Measurements from ENCODE around the gene NOL12.
"Not testable (repeated sequence)": the region's sequence is repeated elsewhere in the genome, so short reads cannot be mapped to it uniquely, and the experiment has no call there.

Gene NOL12

DNA sequence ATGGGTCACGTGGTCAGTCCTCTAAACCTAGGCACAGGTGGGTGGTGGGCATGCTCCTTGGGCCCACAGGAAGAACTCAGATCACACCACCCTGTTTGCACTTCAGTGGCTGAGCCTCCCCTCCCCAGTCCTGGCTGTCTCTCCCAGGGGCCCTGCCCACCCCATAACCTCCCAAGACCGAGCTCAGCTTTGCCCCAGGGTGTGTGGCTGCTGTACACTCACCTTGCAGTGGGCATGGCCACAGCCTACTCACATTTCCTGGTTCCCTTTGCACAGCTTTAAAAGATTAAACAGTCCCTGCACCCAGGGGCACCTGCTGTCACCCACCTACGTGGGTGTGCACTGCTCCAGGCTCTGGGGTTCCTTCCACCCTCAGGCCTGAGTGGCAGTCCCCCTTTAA, 24.5 kb downstream of the NOL12 start:
- DNase-seq = no peak

DNA sequence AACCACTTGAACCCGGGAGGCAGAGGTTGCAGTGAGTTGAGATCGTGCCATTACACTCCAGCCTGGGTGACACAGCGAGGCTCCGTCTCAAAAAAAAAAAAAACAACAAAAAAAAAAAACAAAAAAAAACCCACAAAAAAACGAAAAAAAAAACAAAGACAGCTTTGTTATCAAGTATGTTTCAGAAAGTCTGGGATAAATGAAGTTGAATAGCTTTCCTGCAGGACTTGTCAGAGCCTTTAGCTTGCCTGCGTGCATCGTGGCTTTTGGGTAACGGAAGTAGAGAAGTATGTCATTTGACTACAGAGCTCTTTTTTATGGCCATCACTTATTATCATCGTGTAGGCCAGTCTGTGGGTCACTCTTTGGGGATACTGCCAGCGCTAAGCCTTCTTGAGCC, 25.3 kb downstream of the NOL12 start:
- DNase-seq = no peak

DNA sequence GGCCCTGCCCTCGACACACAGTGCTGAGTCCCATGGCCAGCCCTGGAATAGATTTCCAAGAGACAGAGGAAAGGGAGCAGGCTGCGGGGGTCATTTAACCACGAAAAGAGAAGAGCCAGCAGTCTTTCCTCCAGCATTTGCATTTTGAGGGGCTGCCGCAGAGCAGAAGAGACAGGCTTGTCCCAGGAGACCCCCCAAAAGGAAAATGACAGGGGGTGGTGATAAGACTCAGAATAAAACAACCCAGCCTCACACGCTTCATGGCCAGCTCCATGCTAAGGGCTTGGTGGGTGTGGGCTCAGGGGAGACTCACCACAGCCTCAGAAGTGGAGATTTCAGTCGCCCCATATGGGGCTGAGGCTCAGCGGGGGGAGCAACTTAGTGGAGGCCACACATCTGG, 27.6 kb downstream of the NOL12 start:
- no peak for DNase-seq

DNA sequence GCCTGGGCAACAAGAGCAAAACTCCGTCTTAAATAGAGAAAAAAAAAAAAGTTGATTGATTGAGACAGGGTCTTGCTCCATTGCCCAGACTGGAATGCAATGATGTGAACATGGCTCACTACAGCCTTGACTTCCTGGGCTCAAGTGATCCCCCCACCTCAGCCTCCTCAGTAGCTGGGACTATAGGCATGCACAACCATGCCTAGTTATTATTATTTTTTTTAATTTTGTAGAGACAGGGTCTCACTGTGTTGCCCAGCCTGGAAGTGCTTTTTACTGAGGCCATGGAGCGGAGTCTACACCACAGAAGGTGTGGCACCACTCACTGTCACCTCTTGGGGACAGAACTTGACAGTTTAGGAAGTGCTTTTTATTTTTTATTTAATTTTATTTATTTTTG, 28.5 kb downstream of the NOL12 start:
- DNase-seq = no peak

DNA sequence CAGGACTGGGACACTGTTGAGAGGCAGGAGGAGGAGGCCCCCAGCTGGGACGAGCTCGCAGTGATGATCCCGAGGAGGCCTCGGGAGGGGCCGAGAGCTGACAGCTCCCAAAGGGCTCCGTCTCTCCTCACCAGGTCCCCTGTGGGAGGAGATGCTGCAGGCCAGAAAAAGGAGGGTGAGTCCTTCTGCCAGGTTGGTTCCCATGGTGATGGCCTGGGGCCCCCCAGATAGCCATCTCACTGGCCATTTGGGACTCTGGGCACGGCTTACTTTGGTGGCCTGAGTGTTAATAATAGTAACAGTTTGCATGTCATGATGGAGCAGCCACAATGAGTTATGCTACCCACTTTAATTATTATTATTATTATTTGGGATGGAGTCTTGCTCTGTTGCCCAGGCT, 29.6 kb downstream of the NOL12 start:
- DNase-seq = no peak

DNA sequence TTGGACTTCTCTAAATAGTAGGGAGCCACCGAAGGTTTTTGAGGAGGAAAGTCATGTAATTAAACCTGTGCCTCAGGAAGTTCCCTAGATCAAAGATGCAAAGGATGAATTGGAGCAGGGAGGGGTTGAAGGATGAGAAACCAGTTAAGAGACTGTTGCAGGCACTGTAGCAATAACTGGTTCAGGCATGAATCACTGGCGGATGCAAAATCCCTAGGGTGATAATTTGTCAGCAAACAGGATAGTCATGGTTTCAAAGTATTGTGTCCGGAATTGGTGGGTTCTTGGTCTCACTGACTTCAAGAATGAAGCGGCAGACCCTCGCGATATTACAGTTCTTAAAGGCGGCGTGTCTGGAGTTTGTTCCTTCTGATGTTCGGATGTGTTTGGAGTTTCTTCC, 30.6 kb downstream of the NOL12 start:
- no peak for DNase-seq

DNA sequence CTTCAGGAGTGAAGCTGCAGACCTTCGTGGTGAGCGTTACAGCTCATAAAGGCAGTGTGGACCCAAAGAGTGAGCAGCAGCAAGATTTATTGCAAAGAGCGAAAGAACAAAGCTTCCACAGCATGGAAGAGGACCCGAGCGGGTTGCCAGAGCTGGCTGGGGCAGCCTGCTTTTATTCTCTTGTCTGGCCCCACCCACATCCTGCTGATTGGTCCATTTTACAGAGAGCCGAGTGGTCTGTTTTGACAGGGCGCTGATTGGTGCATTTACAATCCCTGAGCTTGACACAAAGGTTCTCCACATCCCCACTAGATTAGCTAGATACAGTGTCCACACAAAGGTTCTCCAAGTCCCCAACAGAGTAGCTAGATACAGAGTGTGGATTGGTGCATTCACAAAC, 31.1 kb downstream of the NOL12 start:
- DNase-seq = not testable (repeated sequence)

DNA sequence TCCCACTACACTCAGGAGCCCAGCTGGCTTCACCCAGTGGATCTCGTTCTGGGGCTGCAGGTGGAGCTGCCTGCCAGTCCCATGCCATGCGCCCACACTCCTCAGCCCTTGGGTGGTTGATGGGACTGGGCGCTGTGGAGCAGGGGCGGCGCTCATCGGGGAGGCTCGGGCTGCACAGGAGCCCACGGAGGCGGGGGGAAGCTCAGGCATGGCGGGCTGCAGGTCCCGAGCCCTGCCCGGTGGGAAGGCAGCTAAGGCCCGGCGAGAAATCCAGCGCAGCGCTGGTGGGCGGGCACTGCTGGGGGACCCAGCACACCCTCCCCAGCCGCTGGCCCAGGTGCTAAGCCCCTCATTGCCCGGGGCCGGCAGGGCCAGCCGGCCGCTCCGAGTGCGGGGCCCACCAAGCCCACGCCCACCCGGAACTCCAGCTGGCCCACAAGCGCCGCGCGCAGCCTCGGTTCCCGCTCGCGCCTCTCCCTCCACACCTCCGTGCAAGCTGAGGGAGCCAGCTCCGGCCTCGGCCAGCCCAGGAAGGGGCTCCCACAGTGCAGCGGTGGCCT, 31.7 kb downstream of the NOL12 start:
- not testable (repeated sequence) for DNase-seq

DNA sequence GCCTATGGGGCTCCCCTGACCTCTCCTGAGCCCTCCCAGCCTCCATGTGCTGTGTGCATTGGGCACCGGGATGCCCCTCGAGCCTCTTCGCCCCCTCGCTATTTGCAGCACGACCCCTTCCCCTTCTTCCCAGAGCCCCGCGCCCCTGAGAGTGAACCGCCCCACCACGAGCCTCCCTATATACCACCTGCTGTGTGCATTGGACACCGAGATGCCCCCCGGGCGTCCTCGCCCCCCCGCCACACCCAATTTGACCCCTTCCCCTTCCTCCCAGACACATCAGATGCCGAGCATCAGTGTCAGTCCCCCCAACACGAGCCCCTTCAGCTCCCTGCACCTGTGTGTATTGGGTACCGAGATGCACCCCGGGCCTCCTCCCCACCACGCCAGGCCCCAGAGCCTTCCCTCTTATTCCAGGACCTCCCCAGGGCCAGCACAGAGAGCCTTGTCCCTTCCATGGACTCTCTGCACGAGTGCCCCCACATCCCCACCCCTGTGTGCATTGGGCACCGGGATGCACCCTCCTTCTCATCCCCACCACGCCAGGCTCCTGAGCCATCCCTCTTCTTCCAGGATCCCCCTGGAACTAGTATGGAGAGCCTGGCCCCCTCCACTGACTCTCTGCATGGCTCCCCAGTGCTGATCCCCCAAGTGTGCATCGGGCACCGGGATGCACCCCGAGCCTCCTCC, 39.6 kb downstream of the NOL12 start:
- no peak for DNase-seq

DNA sequence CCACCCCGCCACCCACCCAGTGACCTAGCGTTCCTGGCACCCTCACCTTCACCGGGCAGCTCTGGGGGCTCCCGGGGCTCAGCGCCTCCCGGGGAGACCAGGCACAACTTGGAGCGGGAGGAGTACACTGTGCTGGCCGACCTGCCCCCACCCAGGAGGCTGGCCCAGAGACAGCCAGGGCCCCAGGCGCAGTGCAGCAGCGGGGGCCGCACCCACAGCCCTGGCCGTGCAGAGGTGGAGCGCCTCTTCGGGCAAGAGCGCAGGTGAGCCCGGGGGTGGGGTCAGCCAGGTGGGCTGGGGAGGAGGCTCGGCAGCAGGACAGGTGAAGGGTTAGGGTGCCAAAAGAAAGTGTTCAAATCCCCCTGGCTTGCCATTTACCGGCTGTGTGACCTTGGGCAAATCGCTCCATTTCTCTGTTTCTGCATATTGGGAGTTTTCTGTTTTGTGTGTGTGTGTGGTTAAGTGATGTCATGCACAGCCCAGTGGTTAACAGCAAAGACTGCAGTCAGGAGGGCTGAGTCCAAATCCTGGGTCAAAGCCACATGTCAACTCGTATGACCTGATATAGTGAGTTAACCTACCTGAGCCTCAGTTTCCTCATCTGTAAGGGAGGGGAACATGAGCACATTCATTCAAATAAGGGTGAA, 40.2 kb downstream of the NOL12 start:
- DNase-seq = no peak

DNA sequence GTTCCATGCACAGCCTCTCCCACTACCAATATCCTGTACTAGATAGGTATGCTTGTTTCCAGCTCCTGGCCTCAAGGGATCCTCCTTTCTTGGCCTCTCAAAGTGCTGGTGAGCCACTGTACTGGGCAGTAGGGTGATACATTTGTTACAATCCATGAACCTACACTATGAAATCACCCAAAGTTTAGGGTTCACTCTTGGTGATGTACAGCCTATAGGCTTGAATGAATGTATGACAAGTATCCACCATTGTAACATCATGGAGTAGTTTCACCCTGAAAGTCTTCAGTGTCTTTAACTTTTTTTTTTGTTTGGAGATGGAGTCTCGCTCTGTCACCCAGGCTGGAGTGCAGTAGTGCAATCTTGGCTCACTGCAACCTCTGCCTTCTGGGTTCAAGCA, 42.5 kb downstream of the NOL12 start:
- DNase-seq = no peak

DNA sequence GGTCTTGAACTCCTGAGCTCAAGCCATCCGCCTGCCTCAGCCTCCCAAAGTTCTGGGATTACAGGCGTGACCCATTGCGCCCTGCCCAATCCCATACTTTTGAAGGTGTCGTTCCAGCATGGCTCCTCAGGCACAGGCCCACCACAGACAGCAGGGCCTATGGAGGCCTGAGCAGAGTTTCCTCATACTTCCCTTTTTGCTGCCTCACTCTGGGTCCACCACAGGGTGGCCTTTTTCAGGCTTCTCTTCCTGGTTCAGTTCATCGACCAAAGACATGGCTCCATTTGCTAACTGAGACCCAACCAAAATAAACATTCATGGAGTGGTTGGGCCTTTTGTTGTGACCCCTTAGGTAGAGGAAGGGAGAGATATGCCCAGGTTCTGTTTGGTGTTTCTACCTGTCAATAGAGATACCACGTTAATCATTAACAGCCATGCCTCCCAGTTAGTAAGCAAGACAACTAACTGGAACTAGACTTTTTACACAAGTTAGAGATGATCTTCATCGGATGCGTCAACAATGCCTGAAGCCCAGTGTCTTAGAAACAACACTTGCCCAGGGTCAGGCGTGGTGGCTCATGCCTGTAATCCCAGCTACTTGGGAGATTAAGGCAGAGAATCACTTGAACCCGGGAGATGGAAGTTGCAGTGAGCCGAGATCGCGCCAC, 45.8 kb downstream of the NOL12 start:
- no peak for DNase-seq

DNA sequence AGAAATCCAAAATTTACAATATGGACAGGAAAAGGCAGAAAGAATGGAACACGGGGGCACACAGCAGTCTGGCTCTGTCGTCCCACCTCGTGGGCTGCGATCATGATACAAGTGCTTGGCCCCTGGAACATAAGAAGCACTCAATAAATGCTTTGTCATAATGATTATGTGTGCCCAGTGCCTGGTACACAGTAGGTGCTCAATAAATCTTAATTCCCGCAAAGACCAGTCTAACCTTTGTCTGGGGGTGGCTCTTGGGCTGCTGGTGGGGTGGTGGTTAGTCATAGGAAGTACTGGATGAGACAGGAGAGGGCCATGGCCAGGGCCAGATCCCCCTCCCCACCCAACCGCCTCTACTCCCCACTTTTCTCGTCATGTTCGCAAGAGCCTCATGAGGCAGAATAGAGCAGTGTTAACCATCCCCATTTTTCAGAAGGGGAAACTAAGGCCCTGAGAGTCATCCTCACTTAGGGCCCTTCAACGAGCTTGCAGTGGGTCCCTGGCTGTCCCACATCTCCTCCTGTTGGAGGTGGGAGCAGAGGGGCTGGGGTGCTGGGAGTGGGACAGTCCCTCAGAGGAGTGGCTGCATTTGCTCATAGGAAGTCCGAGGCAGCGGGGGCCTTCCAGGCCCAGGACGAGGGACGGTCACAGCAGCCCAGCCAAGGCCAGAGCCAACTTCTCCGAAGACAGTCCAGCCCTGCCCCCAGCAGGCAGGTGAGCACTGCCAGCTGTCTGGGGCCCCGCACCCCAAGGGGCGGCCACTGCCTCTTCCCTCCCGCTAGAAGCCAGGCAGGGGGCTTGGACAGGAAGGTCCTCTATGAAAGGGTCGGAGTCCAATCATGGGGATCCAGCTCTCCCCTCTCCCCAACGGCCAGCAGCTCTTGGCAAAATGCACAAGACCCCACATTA, 46.8 kb downstream of the NOL12 start:
- DNase-seq = no peak

DNA sequence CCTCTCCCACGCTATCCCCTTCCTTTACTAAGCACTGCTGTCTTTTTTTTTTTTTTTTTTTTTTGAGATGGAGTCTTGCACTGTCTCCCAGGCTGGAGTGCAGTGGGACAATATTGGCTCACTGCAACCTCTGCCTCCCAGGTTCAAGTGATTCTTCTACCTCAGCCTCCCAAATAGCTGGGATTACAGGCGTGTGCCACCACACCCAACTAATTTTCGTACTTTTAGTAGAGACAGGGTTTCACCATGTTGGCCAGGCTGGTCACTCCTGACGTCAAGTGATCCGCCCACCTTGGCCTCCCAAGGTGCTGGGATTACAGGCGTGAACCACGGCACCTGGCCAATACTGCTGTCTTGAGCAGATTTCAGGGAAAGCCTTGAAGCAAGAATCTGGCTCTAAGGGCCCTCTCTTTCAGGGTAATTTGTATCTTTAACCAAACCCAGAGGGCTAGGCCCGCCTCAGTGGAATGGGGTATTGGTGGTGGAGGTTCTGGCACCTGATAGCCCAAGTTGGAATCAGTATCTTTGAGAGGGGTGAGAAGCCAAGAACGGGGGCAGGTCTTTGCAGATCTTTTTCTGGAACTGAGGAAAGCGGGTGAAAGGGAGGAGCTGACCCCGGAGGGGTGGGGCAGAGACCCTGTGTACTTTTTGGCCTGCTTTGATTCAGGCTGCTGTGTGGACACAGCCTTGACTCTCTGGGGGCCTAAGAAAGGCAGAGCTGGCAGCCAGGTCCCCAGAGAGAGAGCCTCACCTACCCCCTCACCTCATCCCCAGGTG, 47.7 kb downstream of the NOL12 start:
- DNase-seq = no peak

DNA sequence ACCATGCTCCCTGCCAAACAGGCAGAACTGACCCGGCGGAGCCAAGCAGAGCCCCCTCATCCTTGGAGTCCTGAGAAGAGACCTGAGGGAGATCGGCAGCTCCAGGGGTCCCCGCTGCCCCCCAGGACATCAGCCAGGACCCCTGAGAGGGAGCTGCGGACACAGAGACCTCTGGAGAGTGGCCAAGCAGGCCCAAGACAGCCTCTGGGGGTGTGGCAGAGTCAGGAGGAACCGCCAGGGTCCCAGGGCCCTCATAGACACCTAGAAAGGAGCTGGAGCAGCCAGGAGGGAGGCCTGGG, 48.2 kb downstream of the NOL12 start:
- no peak for DNase-seq

DNA sequence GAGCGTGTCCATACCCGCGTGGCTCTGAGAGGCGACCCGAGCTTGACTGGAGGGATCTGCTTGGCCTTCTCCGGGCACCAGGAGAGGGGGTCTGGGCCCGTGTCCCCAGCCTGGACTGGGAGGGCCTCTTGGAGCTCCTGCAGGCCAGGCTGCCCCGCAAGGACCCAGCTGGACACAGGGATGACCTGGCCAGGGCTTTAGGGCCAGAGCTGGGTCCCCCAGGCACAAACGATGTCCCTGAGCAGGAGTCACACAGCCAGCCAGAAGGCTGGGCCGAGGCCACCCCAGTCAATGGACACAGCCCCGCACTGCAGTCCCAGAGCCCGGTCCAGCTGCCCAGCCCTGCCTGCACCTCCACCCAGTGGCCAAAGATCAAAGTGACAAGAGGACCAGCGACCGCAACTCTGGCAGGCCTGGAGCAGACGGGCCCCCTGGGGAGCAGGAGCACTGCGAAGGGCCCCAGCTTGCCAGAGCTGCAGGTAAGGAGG, 48.9 kb downstream of the NOL12 start:
- peak in 23 of 51 donors; percentile 8 to 55 (median 23) for DNase-seq

DNA sequence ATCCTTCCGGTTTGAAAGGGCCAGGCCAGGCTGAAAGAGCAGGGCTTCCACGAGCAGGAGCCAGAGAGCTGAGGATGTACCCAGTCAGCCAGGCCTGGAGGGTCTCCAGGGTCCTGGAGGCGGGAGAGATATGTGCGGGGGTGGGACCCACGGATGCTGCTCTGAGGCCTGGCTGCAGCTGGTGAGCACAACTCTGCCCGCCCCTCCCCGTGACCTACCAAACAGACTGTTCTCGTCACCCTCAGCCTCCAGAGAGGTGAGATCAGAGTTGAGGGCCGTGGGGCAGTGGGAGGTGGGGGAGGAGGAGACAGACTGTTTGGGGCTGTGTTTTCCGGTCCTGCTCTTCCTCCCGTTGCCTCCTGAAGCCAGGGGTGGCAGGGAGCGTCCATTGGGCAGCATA, 52.9 kb downstream of the NOL12 start:
- no peak for DNase-seq

DNA sequence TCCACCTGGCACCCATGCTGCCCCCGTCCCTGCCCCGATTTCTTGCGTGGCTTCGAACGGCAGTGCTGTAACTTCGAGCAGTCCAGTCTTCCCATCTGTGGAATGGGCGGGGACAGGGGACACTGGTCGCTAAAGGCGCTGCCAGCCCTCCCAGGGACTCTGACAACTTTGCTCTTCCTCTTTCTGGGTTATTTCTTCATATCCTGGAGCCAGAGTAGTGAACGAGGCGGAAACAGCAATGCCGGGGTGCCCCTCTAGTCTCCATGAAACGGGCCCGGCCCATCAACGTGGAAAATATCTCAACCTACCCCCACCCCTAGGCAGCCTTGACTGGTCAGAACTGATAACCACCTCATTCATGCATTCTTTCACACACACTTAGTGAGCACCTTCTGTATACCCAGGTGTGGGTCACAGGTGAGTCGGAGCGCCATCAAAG, 53.5 kb downstream of the NOL12 start:
- DNase-seq = peak in 2 of 51 donors; percentile 10 to 17

DNA sequence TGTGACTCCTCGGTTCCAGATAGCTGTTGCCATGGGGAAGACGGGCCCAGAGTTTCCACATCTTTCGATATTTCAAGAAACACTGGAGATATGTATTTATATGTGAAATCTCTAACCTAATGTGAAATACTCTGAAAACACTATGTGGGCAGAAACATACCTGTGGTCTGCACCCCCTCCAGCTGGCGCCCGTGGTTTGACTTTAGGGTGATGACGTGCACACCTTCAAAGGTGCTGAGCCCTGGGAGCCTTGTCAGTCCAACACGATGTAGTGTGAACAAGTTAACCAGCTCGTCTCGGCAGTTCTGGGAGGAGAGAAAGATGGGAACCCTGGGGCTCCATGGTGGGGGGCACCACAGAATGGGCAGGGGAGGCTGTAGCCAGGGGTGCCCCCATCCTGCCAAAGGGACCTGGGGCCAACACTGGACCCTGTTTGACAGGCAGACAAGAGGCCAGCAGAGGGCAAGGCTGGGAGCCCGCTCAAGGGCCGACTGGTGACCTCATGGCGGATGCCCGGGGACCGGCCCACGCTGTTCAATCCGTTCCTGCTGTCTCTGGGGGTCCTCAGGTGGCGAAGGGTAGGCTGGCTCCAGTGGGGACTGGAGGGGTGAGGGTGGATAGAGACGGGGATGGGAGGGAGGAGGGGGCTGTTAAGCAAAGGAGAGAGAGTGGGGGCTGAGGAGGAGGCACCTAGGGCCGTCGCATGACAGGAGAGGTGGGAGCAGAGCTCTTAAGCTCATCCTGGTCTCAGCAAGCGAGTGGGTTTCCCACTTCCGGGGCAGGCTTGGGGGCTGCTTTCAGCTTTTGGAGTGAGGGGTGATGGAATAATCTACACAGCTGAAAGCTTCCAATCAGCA, 54.5 kb downstream of the NOL12 start:
- no peak for DNase-seq

DNA sequence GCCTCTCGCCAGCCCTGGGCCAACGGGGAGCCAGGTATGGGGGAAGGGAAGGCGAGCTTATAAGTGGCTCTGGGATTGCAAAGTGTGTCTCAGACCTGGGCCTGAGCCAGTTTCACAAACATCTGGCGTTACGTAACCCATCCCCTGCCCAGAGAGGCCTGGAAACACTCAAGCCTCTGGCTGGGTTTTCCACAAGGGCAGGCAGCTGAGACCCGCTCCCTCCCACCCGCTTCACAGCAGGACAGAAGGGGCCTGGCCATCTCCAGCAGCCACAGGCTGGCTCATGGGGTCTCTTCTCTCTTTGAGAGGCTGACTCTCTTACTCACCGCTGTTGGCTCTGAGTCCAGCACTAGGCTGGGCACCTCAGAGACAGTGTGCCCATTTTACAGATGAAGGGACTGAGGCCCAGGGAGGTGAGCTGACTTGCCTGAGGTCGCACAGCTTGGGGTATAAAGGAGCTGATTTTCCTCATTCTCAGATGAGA, 55.2 kb downstream of the NOL12 start:
- peak in 8 of 51 donors; percentile 2 to 31 (median 12) for DNase-seq

Data from hypothalamus (tissue), 51 donors.